Activated gamma-delta T cell (primary cell): ENCODE measurements around the gene PELI2.

Source experiments
- DNase-seq: peaks from one replicate; lab custom pipeline; 2025; lab: John Stamatoyannopoulos, UW

Gene PELI2

GRCh38 chr14:56172571-56172971 lies 54.4 kb downstream of the PELI2 start:
- DNase-seq: no peak

DNA sequence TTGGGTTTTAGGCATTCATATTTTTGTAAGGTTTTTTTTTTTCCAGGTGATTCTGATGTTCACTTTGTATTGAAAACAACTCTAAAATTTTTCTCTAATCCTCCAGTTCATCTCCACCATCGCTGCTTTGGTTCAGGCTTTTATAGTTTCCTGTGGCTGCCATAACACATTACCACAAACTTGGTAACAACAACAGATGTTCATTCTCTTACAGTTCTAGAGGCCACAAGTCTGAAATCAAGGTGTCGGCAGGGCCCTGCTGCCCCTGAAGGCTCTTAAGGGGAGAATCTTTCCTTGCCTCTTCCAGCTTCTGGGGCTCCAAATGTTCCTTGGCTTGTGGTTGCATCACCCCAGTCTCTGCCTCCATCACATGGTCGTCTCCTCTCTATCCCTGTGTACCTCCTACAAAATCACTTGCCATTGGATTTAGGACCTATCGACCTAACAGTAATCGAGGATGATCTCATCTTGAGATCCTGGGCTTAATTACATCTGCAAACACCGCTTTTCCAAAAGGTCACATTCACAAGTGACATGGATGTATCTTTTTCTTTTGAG lies 55.2 kb downstream of the PELI2 start:
- DNase-seq: no peak

- no peak for DNase-seq
Observed at GRCh38 chr14:56175773-56176172, 57.6 kb downstream of the PELI2 start.

GRCh38 chr14:56176530-56176929 lies 58.3 kb downstream of the PELI2 start:
- no peak for DNase-seq

DNA sequence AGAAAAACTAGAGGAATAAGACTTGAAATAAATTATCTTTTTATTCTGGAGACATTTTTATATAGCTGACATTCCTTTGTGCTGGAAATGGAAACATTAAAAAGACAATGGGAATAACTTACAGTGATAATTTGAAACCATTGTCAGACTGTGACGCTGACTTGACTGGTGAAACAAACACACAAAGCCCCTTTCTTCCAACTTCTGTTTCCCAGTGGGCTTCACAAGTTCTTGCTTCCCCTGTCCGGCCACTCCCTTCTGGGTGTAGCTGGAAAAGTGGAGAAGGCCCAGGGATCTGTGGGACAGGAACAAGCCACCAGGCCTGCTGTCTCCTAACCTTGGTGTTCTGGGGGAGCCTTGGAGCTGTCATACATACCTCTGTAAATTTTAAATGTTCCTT lies 58.8 kb downstream of the PELI2 start:
- DNase-seq: no peak

- DNase-seq: no peak
Observed at GRCh38 chr14:56180754-56181542, 62.7 kb downstream of the PELI2 start.

- DNase-seq: no peak
Observed at GRCh38 chr14:56181681-56182085, 63.5 kb downstream of the PELI2 start.

DNA sequence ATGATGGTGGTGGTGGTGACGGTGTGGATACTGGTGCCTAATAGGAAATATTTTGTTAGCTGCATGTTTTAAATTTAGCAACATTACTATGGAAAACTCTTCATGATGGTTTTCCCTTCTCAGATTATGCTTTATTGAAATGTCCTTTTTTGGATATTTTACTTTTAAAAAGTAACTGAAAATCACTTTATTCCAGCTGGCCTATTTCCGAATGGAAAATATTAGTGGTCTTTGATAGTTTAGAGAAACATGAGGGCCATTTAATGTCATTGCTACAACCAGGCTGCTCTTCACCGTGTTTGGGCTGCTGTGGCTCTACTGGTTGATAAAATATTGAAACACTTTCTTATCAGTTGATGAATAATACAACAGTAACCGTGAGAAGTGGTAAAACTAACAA lies 64.2 kb downstream of the PELI2 start:
- no peak for DNase-seq

GRCh38 chr14:56183631-56184157 lies 65.5 kb downstream of the PELI2 start:
- DNase-seq: no peak

GRCh38 chr14:56185992-56186391 lies 67.8 kb downstream of the PELI2 start:
- DNase-seq: no peak

- no peak for DNase-seq
Observed at GRCh38 chr14:56187736-56188135, 69.5 kb downstream of the PELI2 start.

- no peak for DNase-seq
Observed at GRCh38 chr14:56189307-56189706, 71.1 kb downstream of the PELI2 start.

DNA sequence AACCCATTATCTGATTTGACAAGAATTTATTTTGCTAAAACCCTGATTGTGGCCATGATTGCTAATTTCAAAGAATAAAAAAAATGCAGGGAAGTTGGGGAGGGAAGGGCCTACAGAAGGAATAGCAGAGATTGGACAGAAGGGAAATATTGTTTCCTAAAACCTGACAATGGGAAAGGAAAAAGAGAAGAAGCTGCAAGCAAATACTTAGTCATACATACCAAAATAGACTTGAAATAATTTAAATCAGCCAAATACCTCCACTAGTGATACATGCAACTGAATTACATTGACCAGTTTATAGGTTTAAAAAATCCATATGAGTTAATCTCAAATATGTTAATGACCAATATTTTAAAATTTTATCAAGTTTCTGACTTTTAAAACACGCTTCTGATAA lies 75.1 kb downstream of the PELI2 start:
- DNase-seq: no peak

DNA sequence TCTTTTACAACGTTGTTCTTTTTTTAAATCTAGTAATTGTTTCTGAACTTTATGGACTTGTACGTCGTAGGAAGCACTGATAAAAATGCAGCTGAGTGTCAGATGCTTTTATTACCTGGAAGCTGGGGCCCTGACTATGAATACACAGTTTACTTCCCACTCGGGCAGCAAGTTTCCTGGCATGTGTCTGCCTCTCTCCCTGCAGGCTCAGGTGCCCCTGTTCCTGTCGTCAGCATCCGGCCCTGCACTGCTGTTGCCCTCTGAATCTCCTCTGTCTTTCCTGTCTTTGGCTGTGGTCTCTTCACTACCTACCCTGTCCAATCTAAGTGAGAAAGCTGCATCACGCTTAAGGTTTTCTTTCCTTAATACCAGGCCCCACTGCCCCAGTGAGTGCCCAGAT lies 75.8 kb downstream of the PELI2 start:
- DNase-seq: no peak

DNA sequence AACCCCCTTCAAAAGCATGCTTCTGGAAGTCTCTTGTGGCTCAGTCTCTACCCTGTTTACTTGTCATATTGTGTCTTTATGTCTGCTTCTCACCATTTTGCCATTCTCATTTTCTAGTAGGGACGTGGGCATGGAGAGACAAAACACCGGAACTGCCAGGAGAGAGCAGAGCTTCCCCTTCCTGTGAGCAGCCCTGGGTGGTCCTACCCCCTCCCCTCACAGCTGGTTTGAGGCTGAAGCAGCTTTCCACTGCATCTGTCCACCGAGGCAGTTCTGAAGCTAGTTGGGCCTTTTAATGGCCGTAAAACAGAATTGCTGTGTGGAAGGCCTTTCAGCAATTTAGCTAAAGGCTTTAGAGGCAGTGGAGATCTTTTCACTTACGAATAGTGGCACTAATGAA lies 77.0 kb downstream of the PELI2 start:
- no peak for DNase-seq

DNA sequence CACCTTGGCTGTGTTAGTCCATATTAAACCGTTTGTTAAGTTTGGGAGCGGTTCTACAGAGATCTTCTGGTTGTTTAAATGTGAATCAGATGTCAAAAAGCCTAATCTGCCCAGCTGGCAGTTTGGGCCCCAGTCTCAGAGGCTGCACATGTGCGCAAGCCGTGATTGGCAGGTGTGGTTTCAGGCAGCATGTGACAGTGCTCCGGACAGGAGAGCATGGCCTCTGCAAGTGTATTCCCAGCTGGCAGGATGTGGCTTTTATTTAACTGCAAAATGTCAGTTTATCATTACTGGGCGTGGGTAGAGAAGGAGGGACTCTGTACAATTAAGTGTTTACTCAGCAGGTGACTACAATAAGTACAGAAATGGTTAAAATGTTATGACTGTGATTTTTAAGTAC lies 77.5 kb downstream of the PELI2 start:
- no peak for DNase-seq

- no peak for DNase-seq
Observed at GRCh38 chr14:56196274-56196673, 78.1 kb downstream of the PELI2 start.

- no peak for DNase-seq
Observed at GRCh38 chr14:56197150-56197549, 78.9 kb downstream of the PELI2 start.

DNA sequence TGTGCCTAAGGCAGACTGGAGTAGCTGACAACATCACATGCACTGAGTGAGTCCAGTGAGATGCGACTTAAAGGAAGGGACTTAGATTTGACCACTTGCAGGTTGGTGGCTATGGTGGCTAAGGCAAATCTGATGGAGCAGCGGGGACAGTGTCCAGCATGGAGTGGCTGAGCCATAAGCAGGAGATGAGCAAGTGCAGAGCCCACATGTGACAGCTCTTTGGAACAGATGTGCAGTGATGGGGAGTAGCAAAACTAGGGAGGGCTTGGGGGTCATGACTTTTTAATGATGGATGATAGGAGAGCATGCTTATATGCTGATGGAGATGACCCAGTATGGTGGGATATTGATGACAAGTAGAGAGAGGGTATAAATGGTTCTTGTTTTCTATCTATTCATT lies 80.2 kb downstream of the PELI2 start:
- DNase-seq: no peak

- no peak for DNase-seq
Observed at GRCh38 chr14:56199095-56199981, 81.1 kb downstream of the PELI2 start.

- DNase-seq: no peak
Observed at GRCh38 chr14:56199982-56200577, 81.9 kb downstream of the PELI2 start.

DNA sequence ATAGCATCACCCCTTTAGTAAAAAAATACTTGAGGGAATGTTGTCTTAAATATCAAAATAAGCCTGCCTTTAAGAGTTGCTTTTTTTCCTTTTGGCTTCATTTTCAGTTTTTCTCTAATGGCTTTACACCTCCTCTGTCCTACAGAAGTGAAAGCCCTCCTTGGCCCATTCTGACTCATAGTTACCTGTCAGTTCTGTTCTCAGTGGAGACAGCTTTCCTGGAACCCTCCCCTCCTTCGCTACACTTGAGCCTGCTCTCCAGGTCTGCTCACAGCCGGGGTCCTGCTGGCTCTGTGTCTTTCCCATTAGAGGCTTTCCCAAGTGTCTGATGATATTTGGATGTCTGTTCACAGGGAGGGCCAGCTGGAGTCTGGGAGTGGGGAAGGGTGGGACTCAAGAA lies 84.0 kb downstream of the PELI2 start:
- DNase-seq: no peak
